ENCODE data around the gene RALGAPA2.
A peak's percentile ranks its signal among the peaks of the same experiment; 100 is the strongest.

The RALGAPA2 gene

DNA sequence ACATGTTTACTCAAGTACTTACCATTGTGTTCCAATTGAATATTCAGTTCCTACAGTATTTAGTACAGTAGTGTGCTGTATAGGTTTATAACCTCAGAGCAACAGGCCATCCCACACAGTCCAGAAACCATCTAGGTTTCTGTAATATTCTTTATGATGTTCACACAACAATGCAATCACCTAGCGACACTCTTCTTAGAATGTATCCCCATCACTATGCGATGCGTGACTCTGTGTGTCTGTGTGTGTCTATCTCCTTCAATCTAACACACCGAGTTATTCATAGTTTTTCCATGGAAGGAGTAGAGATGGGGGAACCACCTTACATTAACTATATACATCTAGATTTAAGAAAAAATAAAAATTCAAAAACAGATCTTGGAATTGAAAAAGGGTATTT, 182.8 kb downstream of the RALGAPA2 start:
- H3K36me3 ChIP-seq (ENCODE audit: control insufficient read depth, insufficient read depth, low read length, severe bottlenecking): peaks cover 13% of the 10 kb centered on the region

DNA sequence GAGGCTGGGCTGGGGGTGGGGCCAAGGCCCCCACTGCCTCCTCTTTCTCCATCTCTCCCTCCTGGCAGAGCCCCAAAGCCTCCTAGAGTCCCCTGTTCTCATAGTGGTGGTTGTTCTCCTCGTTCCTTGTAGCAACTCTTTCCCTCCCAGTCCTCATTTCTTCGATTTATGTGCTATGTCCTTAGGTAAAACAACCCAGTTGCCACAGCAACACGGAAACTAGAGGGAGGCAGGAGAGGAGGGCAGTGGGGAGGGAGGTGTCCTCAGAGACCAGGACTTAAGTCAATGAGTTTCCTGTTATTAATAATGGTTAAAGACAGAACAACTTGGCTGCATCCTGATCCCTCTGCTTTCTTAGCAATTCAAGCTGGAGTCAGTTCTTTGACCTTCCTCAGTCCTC, 183.6 kb downstream of the RALGAPA2 start:
- no peak overlapping the region for H3K9ac ChIP-seq (ENCODE audit: low read length)
- H3K36me3 ChIP-seq (ENCODE audit: control insufficient read depth, insufficient read depth, low read length, severe bottlenecking): peaks cover 13% of the 10 kb centered on the region
- no peaks in the 10 kb centered on the region for H3K4me1 ChIP-seq (ENCODE audit: control insufficient read depth, insufficient read depth, low read length)
- H3K9me3 ChIP-seq (ENCODE audit: control insufficient read depth, low read length): no peaks in the 10 kb centered on the region
- H3K27me3 ChIP-seq (replicated peaks; ENCODE audit: control insufficient read depth, insufficient read depth, low read length): no peaks in the 10 kb centered on the region
- no peak for DNase-seq (ENCODE audit: low read depth)
- no peak overlapping the region for H3K4me3 ChIP-seq (ENCODE audit: low read length)

More for the DNA sequence above, 182.8 kb downstream of the RALGAPA2 start:
- Histone ChIP-seq H3K4me3 (ENCODE audit: low read length) (no peak overlapping the region), H3K9me3 (ENCODE audit: control insufficient read depth, low read length) (no peaks in the 10 kb centered on the region), H3K4me1 (ENCODE audit: control insufficient read depth, insufficient read depth, low read length) (no peaks in the 10 kb centered on the region), H3K9ac (ENCODE audit: low read length) (no peak overlapping the region), H3K27me3 (replicated peaks; ENCODE audit: control insufficient read depth, insufficient read depth, low read length) (no peaks in the 10 kb centered on the region)
- DNase-seq (ENCODE audit: low read depth): no peak

DNA sequence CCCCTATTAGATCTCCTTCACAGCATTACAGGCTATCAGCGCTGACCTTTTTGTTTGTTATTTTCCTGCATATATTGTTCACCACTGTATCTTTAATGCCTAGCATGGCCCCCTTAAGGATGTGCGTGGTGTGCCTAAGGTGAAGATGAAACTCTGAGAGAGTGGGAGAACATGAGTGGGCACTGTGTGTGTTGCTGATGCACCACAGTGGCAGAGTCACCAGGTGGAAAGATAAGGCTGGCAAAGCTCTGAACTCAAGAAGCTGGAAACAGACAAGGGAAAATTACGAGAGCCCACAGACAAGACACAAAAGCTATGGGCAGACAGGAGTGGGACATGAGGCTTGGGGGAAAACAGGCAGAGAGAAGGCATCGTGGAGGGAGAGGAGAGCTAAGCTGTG, 184.8 kb downstream of the RALGAPA2 start:
- no peak overlapping the region for H3K9ac ChIP-seq (ENCODE audit: low read length)
- peaks cover 13% of the 10 kb centered on the region for H3K36me3 ChIP-seq (ENCODE audit: control insufficient read depth, insufficient read depth, low read length, severe bottlenecking)
- H3K4me3 ChIP-seq (ENCODE audit: low read length): no peak overlapping the region
- H3K27me3 ChIP-seq (replicated peaks; ENCODE audit: control insufficient read depth, insufficient read depth, low read length): no peaks in the 10 kb centered on the region
- DNase-seq (ENCODE audit: low read depth): no peak
- H3K9me3 ChIP-seq (ENCODE audit: control insufficient read depth, low read length): no peaks in the 10 kb centered on the region
- no peaks in the 10 kb centered on the region for H3K4me1 ChIP-seq (ENCODE audit: control insufficient read depth, insufficient read depth, low read length)

DNA sequence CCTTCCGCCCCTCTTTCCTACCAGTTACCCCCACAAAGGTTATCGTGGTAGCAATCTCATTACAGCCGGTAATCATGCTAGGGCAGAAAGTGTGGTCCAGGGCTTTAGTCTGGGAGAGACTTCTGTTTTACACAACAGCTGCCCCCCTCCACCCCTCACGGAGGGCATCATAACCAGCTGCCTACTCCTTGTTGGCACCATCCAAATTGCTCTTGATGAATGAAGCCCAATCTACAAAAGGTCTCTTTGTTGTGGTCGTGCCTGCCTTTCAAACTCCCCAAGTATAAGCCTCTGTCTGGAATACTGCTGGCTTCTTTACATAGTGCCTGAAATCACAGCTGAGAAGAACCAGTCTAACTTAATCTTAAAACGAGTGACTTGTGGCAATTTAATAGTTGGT, 186.7 kb downstream of the RALGAPA2 start:
- no peaks in the 10 kb centered on the region for H3K9me3 ChIP-seq (ENCODE audit: control insufficient read depth, low read length)
- H3K36me3 ChIP-seq (ENCODE audit: control insufficient read depth, insufficient read depth, low read length, severe bottlenecking): peaks cover 11% of the 10 kb centered on the region
- no peaks in the 10 kb centered on the region for H3K4me1 ChIP-seq (ENCODE audit: control insufficient read depth, insufficient read depth, low read length)
- DNase-seq (ENCODE audit: low read depth): no peak
- no peaks in the 10 kb centered on the region for H3K27me3 ChIP-seq (replicated peaks; ENCODE audit: control insufficient read depth, insufficient read depth, low read length)
- H3K4me3 ChIP-seq (ENCODE audit: low read length): no peak overlapping the region
- H3K9ac ChIP-seq (ENCODE audit: low read length): no peak overlapping the region

DNA sequence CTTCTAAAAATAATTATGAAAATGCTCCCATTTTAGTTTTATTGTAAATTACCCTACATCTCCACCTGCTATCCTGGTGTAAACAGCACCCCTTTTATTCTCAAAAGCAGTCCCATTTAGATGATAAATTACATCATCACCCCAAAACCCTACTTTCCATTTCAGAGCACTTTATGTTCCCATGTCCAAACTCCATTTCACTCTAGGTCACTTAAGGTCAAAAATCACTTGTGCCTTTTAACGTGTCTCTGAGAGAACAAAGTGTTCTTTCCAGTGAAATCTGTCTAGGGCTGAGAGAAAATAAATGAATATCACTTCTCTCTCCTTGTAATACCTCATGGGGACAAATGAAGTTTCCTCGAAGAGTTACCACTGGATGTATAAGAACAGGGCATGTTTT, 187.2 kb downstream of the RALGAPA2 start:
- DNase-seq (ENCODE audit: low read depth): no peak
- H3K4me1 ChIP-seq (ENCODE audit: control insufficient read depth, insufficient read depth, low read length): no peaks in the 10 kb centered on the region
- H3K9me3 ChIP-seq (ENCODE audit: control insufficient read depth, low read length): no peaks in the 10 kb centered on the region
- H3K4me3 ChIP-seq (ENCODE audit: low read length): no peak overlapping the region
- H3K9ac ChIP-seq (ENCODE audit: low read length): no peak overlapping the region
- peaks cover 11% of the 10 kb centered on the region for H3K36me3 ChIP-seq (ENCODE audit: control insufficient read depth, insufficient read depth, low read length, severe bottlenecking)
- no peaks in the 10 kb centered on the region for H3K27me3 ChIP-seq (replicated peaks; ENCODE audit: control insufficient read depth, insufficient read depth, low read length)

DNA sequence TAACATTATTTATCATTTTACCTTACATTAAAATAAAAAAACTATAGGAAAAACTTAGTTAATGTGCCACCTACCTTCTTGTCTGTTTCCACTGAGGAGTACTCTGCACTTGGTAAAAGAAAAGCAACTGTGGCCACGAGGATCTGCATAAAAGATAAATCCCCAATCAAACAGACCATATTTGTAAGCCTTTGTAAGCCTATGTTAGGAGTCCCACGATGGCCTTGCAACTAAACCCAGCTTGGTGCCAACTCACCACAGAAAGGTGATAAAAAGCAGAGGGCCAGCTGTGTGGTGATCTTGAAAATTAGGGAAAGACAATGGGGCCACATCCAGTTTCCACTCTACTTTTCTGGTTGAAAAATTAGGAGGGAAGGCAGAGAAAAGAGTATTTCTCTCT, 187.7 kb downstream of the RALGAPA2 start:
- peaks cover 11% of the 10 kb centered on the region for H3K36me3 ChIP-seq (ENCODE audit: control insufficient read depth, insufficient read depth, low read length, severe bottlenecking)
- no peak overlapping the region for H3K4me3 ChIP-seq (ENCODE audit: low read length)
- no peak overlapping the region for H3K9ac ChIP-seq (ENCODE audit: low read length)
- no peaks in the 10 kb centered on the region for H3K4me1 ChIP-seq (ENCODE audit: control insufficient read depth, insufficient read depth, low read length)
- H3K9me3 ChIP-seq (ENCODE audit: control insufficient read depth, low read length): no peaks in the 10 kb centered on the region
- H3K27me3 ChIP-seq (replicated peaks; ENCODE audit: control insufficient read depth, insufficient read depth, low read length): no peaks in the 10 kb centered on the region
- no peak for DNase-seq (ENCODE audit: low read depth)

DNA sequence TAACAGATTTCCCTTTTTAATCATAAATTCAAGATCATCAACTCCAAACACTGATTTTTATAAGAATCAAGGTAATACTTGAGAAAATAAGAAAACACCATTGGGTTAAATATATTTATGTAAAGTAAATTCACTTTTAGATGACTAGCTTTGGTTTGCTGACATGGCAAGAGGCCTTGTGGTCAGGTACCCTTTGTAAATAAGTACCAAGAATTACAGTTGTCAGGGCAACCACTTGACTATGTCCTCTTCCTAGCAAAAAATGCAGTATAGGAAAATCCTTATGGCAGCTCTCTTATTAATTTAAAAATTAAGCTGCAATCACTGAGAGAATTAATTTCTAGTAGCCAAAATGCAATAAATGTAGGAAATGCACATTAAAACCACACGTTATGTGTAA, 190.7 kb downstream of the RALGAPA2 start:
- Histone ChIP-seq H3K4me3 (ENCODE audit: low read length) (no peak overlapping the region), H3K9ac (ENCODE audit: low read length) (no peak overlapping the region), H3K9me3 (ENCODE audit: control insufficient read depth, low read length) (no peaks in the 10 kb centered on the region), H3K27me3 (replicated peaks; ENCODE audit: control insufficient read depth, insufficient read depth, low read length) (no peaks in the 10 kb centered on the region), H3K36me3 (ENCODE audit: control insufficient read depth, insufficient read depth, low read length, severe bottlenecking) (peaks cover 8% of the 10 kb centered on the region), H3K4me1 (ENCODE audit: control insufficient read depth, insufficient read depth, low read length) (no peaks in the 10 kb centered on the region)
- DNase-seq (ENCODE audit: low read depth): no peak

DNA sequence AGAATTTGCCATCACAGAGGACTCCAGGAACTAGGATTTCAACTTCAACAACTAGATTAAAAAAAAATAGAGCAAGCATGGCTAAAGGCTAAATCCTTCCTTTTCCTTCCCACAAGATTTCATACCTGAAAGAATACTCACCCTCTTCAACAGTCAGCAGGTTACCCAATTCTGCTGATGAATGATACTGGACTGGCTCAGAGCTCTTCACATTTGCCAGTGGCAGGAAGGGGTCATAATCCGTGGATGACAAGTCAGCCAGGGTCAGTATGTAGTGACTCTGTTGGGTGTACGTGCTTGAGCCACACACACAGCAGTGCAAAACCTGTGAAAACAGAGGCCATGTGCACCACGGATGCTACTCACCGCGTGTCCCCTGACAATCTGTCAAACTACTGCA, 191.7 kb downstream of the RALGAPA2 start:
- no peaks in the 10 kb centered on the region for H3K27me3 ChIP-seq (replicated peaks; ENCODE audit: control insufficient read depth, insufficient read depth, low read length)
- no peaks in the 10 kb centered on the region for H3K9me3 ChIP-seq (ENCODE audit: control insufficient read depth, low read length)
- H3K4me3 ChIP-seq (ENCODE audit: low read length): no peak overlapping the region
- H3K36me3 ChIP-seq (ENCODE audit: control insufficient read depth, insufficient read depth, low read length, severe bottlenecking): peaks cover 8% of the 10 kb centered on the region
- H3K4me1 ChIP-seq (ENCODE audit: control insufficient read depth, insufficient read depth, low read length): no peaks in the 10 kb centered on the region
- H3K9ac ChIP-seq (ENCODE audit: low read length): no peak overlapping the region
- peak; percentile 18 for DNase-seq (ENCODE audit: low read depth)

DNA sequence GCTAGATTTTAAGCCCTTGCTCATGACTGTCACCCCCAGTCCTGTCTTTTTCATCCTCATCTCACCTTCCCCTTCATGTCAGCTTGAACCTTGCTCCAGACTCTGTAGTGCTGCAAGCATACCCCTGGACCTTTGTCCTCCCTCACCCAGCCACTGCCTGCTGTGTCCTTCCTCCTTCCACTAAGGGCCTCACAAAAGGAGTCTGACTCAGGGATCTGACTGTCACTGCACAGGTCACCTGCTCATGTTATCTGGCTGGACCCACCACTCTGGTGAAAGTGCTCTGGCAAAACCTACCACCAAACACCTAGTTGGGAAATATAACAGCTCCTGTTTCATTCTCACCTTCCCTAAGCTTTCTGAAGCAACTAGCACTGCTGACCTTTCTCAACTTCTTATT, 193.2 kb downstream of the RALGAPA2 start:
- DNase-seq (ENCODE audit: low read depth): no peak

DNA sequence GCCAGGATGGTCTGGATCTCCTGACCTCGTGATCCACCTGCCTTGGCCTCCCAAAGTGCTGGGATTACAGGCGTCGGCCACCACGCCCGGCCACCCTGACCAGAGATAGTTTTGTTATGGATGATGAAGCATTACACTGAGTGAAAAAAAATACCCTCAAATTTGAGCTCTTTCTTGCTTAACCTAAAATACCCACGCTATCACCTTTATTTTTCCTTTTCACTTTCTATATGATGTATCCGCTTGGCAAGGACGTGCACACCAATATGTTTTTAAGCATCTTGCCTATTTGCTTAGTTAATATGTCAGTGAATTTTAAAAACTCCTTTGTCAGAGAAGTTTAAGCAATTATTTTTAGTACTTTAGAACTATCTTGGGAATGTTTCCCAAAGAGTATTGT, 194.2 kb downstream of the RALGAPA2 start:
- Histone ChIP-seq H3K27me3 (replicated peaks; ENCODE audit: control insufficient read depth, insufficient read depth, low read length) (no peaks in the 10 kb centered on the region), H3K4me1 (ENCODE audit: control insufficient read depth, insufficient read depth, low read length) (no peaks in the 10 kb centered on the region), H3K9ac (ENCODE audit: low read length) (no peak overlapping the region), H3K9me3 (ENCODE audit: control insufficient read depth, low read length) (peaks cover 11% of the 10 kb centered on the region), H3K36me3 (ENCODE audit: control insufficient read depth, insufficient read depth, low read length, severe bottlenecking) (peaks cover 8% of the 10 kb centered on the region), H3K4me3 (ENCODE audit: low read length) (no peak overlapping the region)
- DNase-seq (ENCODE audit: low read depth): no peak

More for the DNA sequence above, 193.2 kb downstream of the RALGAPA2 start:
- peaks cover 5% of the 10 kb centered on the region for H3K9me3 ChIP-seq (ENCODE audit: control insufficient read depth, low read length)
- H3K9ac ChIP-seq (ENCODE audit: low read length): no peak overlapping the region
- H3K36me3 ChIP-seq (ENCODE audit: control insufficient read depth, insufficient read depth, low read length, severe bottlenecking): peaks cover 8% of the 10 kb centered on the region
- H3K4me3 ChIP-seq (ENCODE audit: low read length): no peak overlapping the region
- no peaks in the 10 kb centered on the region for H3K4me1 ChIP-seq (ENCODE audit: control insufficient read depth, insufficient read depth, low read length)
- no peaks in the 10 kb centered on the region for H3K27me3 ChIP-seq (replicated peaks; ENCODE audit: control insufficient read depth, insufficient read depth, low read length)

DNA sequence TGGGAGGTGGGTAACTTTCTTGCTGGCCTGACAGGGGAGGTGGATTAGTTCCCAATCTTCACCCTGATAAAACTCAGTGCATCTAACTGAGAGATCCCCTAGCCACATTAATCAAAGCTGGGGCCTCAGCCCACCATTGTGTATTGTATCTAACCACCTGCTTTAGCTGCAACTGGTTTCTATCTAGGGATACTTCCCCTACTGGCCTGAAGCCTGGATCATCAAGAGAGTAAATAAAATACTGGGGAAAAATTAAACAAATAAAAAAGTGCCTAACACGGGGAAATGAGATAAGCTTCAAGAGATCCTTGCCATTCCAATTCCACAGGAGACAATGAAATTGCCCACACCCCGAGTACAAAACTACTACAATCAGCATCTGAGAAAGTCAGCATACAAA, 195.1 kb downstream of the RALGAPA2 start:
- no peak overlapping the region for H3K9ac ChIP-seq (ENCODE audit: low read length)
- no peaks in the 10 kb centered on the region for H3K4me1 ChIP-seq (ENCODE audit: control insufficient read depth, insufficient read depth, low read length)
- no peaks in the 10 kb centered on the region for H3K27me3 ChIP-seq (replicated peaks; ENCODE audit: control insufficient read depth, insufficient read depth, low read length)
- H3K4me3 ChIP-seq (ENCODE audit: low read length): no peak overlapping the region
- no peak for DNase-seq (ENCODE audit: low read depth)
- peaks cover 11% of the 10 kb centered on the region for H3K9me3 ChIP-seq (ENCODE audit: control insufficient read depth, low read length)
- peaks cover 16% of the 10 kb centered on the region for H3K36me3 ChIP-seq (ENCODE audit: control insufficient read depth, insufficient read depth, low read length, severe bottlenecking)

DNA sequence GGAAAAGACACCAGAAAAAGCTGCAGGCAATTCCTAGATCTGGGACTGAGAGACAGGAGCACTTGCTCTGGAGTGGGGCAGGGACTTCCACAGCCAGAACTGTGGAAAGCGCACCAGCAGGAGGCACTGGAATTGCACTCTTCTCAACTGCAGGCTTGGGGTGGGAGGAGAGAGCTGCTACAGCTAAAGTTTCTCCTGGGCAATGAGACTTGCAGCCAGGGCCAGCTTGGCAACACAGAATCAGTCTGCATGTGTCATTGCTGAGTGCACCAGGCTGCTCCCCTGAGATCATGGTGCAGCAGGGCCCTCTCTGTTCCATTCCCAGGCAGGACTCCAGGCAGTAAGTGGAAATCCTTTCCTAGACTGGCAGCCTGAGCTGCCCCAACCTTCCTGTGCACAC, 198.7 kb downstream of the RALGAPA2 start:
- Histone ChIP-seq H3K27me3 (replicated peaks; ENCODE audit: control insufficient read depth, insufficient read depth, low read length) (no peaks in the 10 kb centered on the region), H3K4me3 (ENCODE audit: low read length) (no peak overlapping the region), H3K4me1 (ENCODE audit: control insufficient read depth, insufficient read depth, low read length) (no peaks in the 10 kb centered on the region), H3K36me3 (ENCODE audit: control insufficient read depth, insufficient read depth, low read length, severe bottlenecking) (peaks cover 23% of the 10 kb centered on the region), H3K9me3 (ENCODE audit: control insufficient read depth, low read length) (peaks cover 11% of the 10 kb centered on the region), H3K9ac (ENCODE audit: low read length) (no peak overlapping the region)
- DNase-seq (ENCODE audit: low read depth): no peak
